GM18868 (cell line): Measurements from ENCODE around the gene RPL28.

Source experiments
- ATAC-seq: cut with Tn5 transposase; IDR thresholded peaks from one replicate; pipeline ENCODE4 v1.9.1; 2021; ENCODE audit warnings: mild to moderate bottlenecking, moderate library complexity; ENCODE audit not compliant: unreplicated experiment

RPL28 gene

GRCh38 chr19:55372316-55373081 is 13.2 kb upstream of the RPL28 start:
- ATAC-seq: no peak

GRCh38 chr19:55373306-55373992 is 12.3 kb upstream of the RPL28 start:
- ATAC-seq: no peak

GRCh38 chr19:55373993-55374757 is 11.6 kb upstream of the RPL28 start:
- ATAC-seq: no peak

- no peak for ATAC-seq
These were observed 9.3 kb upstream of the RPL28 start, which contains the start of gene TMEM190 for GRCh38 chr19:55376241-55376933. TMEM190 (plus strand) TSS chr19:55376826; CDS start chr19:55376854, 28 bp downstream.

- ATAC-seq: no peak
These were observed 8.2 kb upstream of the RPL28 start for GRCh38 chr19:55377356-55378131.

- no peak for ATAC-seq
These were observed 6.6 kb upstream of the RPL28 start for GRCh38 chr19:55379174-55379573.

- no peak for ATAC-seq
These were observed 3.7 kb upstream of the RPL28 start for GRCh38 chr19:55382013-55382412.

GRCh38 chr19:55382522-55383054 is 3.1 kb upstream of the RPL28 start:
- ATAC-seq: no peak

GRCh38 chr19:55383279-55384130 is 2.2 kb upstream of the RPL28 start:
- no peak for ATAC-seq

GRCh38 chr19:55384131-55384919 is 1.4 kb upstream of the RPL28 start, which contains the start of gene TMEM238:
TMEM238 (minus strand) TSS chr19:55384292; CDS start chr19:55384259, 33 bp downstream.
- no peak for ATAC-seq

GRCh38 chr19:55384920-55385723 is 610 bp upstream of the RPL28 start:
- peak; percentile 56 for ATAC-seq

GRCh38 chr19:55386493-55386971 is 800 bp downstream of the RPL28 start:
- no peak for ATAC-seq

GRCh38 chr19:55387736-55388497 is 2.2 kb downstream of the RPL28 start:
- ATAC-seq: no peak

- no peak for ATAC-seq
These were observed 3.9 kb downstream of the RPL28 start for GRCh38 chr19:55389386-55390317.

GRCh38 chr19:55390461-55390880 is 4.7 kb downstream of the RPL28 start:
- ATAC-seq: no peak
